HPDE6-E6E7 (cell line): Measurements from ENCODE around the gene MAST4.

Experiments
- DNase-seq: peaks from one replicate; pipeline ENCODE4 v3.0.0; 2011; ENCODE audit warnings: missing footprints; ENCODE audit errors: extremely low spot score

Gene MAST4

DNA sequence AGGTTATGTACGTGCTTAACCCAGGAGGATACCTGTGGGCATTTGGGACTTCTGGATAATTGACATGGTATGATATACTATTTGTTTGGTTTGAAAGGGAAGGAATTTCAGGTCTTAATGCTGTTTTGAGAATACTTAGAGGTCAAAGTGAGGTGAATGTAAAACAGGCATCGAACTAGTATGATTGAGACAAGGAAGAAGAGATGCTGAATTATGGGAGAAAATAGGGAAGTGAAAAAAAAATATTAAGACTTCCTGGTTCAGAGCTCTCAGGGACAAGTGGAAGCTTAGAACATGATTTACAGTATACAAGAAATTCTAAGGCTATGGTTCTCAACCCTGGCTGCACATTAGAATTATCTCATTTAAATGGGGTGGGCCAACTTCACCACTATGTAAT, 485.1 kb downstream of the MAST4 start:
- DNase-seq: no peak

DNA sequence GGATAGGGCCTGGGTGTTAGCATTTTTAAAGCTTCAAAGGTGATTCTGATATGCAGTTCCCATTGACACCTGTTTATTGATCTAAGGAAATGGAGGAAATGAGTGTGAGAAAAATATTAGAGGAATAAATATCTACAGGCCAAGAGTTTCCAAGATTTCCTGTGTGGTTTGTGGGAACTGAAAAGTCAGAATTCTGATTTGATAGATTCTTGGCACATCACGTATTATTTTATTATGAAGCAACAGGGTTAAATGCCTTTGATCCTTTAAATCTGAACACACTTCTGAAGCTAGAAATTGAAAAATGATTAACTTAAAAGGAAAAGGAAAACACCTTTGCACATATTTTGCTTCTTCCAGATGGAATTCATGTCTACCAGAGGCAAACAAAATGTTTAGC, 486.7 kb downstream of the MAST4 start:
- DNase-seq: no peak

DNA sequence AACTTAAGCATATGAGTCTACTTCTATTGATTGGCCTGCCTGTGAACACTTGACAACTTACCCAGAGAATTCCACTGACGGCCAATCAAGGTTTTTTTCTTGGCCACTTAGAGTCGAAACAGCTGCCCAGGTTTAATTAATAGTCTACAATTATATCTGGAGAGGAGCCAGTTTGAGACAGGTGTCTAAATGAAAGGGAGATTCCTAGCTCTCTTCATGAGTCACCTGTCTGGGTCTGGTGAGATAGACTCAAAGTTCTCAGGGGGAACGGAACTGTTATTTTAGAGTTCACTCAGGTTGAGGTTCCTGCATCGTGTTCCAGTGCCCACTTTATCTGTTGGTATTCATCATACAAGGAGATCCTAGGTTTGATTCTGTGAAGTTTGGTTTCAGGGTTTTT, 489.4 kb downstream of the MAST4 start:
- DNase-seq: no peak

DNA sequence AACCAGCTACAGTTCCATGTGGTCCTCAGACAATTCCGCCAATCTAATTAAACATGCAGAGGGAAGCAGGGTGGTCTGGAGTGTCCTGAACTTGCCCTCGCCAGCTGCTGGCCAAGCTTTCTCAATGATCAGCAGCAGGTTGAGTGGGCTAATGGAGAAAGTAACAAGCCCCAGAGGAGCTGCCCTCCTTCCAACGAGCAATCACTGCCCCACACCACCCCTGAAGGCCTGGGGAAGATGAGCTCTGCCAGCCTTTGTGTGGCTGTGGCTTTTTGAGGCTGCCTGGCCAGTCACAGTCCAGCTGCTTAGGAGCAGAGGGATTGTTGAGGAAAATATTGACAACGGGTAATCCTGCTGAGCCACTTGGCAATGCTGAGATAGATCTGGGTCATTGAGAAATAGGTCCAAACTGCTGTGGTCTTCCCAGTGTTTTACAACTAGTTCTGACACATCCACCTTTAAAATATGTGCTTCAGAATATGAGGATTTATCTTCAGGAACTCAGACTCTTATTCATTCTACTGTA, 493.1 kb downstream of the MAST4 start:
- no peak for DNase-seq

DNA sequence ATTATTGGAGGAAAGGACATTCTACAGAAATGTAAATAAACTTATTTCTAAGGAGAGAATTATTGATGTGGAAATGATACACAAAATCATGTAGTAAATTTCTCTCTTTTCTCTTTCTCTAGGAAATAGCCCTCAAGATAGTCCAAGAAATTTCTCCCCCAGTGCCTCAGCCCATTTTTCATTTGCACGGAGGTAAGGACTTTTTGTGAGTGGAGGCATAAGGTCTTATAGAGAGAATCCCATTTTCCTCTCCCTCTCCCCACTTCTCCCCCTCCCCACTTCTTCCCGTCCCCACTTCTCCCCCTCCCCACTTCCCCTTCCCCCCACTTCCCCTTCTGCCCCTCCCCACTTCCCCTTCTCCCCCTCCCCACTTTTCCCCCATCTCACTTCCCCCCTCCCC, 493.8 kb downstream of the MAST4 start:
- no peak for DNase-seq

DNA sequence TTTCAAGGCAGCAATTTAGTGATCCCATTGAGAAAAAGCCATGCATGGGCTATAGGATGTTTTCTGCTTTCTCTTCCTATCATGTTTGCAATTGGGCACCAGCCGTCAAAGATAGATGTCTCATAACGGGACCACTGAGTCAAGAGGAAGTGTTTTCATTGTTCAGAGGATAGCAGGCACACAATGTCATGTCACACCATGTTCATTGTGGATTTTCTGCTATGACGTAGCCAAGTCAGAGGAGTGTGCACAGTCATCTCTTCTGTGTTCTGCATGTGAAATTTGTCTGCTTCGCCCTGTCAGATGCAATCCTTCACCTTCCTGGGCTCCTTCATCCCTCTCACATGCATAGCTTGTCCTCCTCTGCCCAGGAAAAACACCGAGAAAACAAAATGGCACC, 494.4 kb downstream of the MAST4 start:
- DNase-seq: no peak

DNA sequence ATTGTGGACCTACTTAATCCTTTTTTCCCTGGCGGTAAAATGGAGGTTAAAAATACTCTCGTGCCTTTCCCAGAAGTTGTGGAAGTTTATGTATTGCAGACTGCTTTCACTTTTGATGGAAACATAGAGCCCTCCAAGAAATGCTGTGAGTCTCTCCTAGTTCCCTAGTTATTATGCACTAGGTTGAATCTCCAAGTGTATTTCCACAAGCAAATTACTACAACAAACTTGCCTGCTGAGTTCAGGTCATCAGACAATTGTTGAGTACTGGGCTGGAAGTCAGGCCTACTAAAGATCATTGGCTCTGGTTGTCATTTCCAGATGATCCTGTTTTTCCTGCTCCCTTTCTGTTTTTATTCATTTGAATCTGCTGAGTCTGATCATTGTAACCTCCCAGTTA, 496.3 kb downstream of the MAST4 start:
- no peak for DNase-seq

DNA sequence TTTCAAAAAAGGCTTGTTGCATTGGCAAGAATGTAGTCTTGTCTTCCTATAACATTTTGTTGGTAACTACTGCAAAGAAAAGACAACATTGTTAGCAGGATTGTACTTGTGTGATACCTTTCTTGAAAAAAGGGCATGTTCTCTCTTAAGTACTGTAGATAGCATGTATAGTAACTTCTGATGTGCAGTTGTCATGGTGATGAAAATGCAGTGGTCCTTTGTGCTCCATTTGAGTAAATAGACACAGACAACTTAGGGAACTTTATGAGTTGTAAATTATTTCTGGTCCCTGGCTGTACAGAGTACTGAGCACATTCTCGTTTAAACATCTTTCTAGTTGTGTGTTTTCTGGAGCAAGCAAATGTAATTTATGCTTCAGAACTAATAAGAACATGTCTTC, 497.1 kb downstream of the MAST4 start:
- no peak for DNase-seq

DNA sequence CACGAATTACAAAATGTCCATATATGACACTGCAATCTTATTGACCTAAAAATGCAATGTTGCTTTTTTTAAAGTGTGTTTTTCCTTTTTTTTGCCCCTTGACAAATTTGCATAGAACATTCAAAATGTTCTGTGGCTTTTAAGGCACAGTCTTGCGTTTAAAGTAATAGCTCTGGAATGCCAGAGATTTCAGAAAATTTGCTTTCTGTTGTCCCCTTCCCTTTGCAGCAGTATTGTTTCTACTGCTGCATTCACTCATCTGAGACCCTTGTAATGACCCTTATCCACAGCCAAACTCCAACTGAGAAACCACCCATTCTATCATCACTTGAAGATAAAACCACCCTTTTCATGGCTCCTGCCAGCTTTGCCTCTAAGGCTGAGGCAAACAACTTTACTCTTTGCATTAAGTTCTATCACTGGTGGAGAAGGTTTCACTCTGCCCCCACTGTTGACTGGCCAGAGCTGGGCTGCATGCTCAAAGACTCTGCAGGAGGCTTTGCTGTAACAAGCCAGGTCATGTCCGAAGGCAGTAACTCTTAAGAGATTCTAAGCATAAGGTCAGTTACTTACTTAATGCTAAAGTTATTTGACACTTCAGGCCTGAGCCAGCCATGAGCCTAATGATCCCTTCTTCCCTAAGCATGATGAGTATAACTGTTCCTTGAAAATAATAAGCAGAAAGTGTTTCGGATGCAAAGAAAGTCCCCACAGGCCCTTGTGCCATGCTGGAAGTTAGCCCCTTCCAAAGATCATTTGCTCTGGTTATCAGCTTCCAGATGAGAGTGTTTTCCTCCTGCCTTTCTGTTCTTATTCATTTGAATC, 498.5 kb downstream of the MAST4 start:
- DNase-seq: peak; percentile 44

DNA sequence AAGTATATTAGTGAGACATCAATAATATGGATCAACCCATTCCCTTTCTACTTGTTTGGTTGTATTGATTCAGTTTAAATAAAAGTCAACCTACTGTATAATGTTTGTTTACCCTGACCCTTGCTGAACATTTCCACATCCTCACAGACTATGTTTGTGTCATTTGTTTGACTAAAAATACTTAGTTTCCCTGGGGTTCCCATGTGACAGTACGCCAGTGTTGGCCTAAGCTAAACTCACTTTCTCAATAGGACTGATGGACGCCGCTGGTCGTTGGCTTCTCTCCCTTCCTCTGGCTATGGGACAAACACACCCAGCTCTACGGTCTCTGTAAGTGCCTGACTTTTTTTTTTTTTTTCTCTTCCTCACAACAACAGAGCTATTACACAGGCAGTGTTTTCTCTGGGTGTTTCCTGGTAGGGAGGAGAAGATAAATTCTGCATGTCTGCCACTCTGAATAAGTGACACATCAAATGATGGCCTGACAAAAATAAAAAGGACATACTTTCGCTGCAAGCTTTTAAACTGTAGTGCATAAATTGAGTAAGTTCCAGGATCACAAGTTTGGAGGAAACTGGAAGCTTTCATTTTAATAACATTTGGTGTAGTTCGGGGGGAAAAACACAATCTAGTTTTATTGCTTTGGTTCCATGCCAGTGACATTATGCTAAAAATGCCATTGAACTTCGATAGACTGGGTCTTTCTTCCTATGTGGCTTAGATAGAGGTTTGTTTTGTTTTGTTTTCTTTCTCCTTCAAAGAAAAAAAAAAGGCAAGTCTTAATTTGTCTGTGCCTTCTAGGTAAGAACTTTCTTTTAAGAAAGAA, 499.4 kb downstream of the MAST4 start:
- no peak for DNase-seq

DNA sequence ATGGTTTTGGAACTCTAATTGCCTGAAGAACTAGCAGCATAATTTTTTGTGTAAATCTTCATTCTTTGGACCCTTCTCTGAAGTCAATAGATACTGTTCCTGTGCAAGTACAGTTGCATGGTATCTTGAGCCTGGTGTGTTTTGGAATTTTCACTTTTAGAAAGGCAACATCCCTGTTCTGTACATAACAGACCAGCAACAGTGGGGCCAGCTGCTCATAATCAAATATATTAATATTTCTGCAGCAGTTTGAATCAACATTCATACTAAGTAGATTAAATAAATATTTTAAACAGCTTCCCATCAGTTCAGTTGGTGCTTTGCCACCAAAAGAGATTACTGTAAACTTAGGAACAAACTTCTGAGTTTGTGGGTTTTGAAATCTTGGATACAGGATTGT, 502.5 kb downstream of the MAST4 start:
- DNase-seq: no peak

DNA sequence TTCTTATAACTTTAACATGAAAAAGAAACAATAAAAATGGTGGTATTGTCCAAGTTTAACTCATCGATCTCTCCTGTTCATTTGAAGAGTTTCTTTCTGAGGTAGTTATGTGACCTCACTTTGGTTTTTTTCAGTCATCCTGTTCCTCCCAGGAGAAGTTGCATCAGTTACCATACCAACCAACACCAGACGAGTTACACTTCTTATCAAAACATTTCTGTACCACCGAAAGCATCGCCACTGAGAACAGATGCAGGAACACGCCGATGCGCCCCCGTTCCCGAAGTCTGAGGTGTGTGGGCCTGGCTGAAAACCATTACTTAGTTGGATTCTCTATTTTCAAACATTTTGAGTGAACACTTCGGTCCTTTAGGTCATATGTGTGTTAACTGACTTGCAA, 504.1 kb downstream of the MAST4 start:
- DNase-seq: no peak

DNA sequence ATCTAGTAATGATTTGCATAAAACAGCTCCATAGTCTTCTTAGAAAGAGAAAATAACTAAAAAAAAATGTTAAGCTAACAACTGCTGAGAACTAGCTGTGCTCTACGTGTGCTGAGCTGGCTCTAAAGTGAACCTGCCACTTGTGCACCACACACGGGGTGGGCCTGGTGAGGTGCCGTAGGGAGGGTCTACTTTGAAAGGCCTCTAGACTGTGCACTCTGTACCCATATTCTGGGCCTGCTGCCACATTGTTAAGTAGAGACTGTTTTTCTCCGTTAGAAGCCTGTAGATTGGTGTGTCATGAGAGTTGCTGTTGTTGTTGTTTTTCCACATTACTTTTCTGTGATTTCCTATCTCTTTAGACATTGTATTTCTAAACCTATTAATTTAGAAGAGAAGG, 506.5 kb downstream of the MAST4 start:
- DNase-seq: no peak

DNA sequence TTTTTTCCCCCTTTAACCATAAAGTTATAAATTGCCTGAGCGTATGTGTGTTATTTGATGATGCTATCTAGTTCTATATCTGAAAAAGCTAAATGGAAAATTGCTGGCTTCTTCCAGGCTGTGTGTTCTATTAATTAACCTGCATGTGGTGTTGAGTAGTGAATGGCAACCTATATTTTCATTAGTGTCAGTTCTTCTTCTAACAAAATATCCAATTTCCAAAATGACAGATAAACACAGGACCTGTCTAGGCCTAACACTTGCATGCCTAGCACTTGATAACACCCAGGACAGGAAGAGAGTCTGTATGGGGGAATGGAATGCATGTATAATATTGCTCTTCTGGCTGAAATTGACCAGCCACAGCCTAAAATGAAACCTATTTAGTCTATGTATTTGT, 508.7 kb downstream of the MAST4 start:
- DNase-seq: no peak

DNA sequence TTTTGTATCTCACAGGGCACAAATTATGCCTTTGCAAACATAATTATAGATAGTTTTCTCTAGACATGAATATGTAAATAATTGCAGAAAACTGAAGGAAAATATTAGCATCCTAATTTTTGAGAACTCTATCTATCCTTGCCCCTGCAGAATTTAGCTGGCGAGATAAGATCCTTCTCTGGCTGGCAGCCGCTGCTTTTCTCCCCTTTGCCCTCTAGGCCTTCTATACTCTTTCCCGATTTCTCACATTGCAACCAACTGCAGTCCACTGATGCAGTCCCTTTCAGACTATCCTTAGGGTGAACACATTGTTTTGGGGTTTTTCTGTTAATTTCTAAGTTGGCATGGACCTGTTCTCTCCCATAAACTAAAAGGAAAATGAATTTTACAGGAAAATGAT, 509.1 kb downstream of the MAST4 start:
- DNase-seq: no peak

DNA sequence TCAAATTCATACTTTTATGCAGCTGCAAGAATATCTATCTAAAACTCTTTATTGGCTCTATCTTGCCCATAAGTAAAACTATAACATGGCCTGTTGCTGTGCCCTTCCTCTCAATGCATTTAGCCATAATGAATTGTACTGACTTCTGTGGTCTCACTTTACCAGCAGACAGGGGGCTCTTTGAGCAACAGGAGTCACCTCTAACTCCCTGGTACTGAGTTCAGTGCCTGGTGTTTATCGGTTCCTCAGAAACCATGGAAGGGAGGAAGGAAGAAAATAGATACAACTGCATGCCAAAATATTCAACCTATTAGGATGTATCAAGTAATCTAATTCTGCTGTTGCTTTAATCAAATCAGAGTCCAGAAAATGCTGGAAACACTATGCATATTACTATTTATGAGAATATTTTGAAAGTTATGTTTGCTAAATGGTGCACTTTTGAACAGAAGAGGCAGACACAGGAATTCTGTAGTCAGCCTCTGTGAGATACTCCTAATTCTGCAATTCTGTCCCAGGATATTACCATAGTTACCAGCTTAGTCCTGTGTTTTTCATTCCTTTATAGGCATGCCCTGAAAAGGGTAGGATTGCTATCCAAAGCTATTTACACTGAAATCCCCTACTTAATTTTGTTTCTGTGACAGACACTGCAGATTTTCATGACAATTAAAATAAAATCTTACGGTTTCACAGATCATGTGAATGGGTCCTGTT, 510.6 kb downstream of the MAST4 start:
- no peak for DNase-seq

DNA sequence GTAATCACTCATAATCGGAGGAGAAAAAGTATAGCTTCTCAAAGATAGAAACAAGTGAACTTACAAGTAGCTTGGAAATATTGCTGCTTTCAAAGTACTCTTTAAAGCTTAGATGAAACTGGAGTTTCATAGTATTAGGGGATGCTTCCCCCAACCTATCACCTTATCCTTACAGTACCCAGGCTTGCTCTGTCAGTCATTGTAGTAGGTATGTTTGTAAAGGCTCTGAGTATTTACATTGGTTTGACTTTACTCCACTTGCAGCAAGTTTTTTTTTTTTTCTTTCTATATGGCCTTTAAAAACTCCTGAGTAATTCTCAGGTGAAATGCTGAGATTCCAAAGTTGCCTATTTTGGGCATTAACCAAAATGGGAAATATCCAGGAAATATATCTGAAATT, 515.6 kb downstream of the MAST4 start:
- no peak for DNase-seq

DNA sequence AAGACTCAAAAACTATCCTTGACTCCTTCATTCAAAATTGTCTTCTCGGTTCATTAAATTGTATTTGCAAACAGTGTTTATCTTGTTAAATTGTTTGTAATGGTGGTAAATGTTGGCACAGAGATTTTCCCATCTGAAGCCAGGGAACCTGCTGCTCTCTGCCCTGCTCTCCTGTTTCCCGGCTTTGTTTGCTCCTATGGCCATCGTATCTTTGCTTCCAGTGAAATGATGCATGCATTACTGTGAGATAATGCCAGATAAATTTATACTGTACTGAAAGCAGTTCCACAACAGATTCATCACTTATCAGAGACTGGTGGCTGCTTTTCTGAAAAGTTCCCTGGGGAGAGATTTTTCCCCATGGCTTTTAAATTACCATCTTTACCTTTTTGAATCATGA, 519.1 kb downstream of the MAST4 start:
- DNase-seq: no peak

DNA sequence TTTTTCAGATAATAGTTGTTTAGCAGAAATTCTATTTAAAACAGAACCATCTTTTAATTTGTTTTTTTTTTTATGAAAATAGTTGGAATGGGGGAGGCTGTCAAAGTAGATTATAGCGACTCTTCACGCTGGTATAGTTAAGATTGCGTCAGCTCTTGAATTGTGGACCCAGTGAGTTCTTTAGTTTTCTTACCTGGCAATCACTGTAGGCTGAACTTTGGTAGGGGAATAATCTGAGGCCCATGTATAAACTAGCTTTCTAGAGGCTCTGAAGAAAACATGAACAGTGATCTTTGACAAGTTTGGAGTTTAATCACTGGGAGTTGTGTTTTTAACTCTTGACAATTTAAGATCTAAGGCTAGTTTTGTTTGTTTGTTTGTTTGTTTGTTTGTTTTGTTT, 519.6 kb downstream of the MAST4 start:
- no peak for DNase-seq

DNA sequence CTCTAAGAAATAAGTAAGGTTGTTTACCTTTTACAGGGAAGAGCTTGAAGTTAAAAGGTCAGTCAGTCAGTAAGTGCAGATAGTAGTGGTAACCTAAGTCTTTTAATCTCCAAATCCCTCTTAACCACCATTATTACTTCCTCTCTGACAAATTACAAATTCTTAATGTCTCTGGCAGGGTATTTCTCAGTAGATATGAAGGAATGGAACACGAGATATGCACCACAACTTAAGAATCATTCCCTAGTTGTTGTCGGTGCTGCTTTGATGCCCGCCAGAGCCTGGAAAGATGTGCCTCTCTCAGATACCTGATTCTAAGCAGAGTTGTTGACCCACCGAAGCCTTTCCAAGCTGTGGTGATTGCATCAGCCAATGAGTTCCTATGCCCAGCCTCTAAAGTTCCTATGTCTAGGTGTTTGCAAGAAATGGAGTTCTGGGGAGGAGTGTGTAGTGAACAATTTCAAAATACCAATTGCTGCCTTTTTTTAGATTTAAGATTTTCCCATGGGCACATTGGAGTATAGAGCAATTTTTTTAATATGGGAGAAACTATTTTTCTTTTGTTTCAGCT, 521.9 kb downstream of the MAST4 start:
- no peak for DNase-seq

DNA sequence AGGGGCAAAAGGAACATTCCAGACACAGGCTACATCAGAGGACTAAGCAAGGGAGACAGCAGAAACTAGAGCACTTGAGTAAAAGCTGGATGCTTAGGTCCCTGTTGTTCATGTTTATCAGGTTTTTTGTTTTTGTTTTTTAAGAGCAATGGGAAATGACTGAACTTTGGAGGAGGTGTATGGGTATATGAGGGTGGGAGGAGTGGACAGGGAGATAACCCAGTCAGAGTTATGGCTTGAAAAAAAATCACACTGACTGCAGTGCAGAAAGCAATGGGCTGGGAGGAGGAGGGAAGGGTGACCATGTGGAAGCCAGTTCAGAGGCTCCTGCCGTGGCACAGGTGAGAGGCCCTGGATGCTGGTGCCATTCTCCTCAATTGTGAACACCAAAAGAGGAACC, 522.8 kb downstream of the MAST4 start:
- DNase-seq: no peak

DNA sequence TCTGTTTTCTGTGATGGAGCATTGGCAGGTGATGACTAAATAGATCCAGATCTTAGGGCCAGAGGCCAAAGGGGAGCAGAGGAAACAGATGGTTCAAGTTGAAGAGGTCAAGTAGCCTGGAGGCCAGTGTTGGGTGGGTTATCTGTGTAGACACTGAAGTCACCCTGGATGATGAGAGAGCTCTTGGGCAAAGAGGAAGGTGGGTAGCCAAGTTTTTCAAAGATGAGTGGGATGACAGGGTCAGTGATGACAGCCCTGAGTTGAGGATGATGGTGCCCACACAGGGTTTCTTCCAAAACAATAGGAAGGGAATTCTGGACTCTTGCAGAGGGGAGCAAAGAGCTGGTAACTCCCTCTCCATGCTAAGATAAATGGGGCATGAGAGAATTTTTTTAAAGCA, 523.8 kb downstream of the MAST4 start:
- DNase-seq: no peak
